Endodermal cell (in vitro differentiated cells): ENCODE measurements around the gene CARD14. TPM values are rescaled to one million over a fixed set of nuclear protein-coding genes. Genes with fewer than 3 reads are reported as not detected.
A peak's percentile ranks its signal among the peaks of the same experiment; 100 is the strongest.

Experiments
- DNase-seq: peaks from one replicate; pipeline ENCODE4 v3.0.0-alpha.2; 2017
- H3K27ac ChIP-seq: 2 replicates; pipeline ENCODE4 v1.5.1; 2013; ENCODE audit warnings: mild to moderate bottlenecking, low read depth, low read length, moderate library complexity
- H3K27me3 ChIP-seq: 2 replicates; pipeline ENCODE4 v1.6.1; 2013; ENCODE audit warnings: mild to moderate bottlenecking, low read length, moderate library complexity; ENCODE audit not compliant: insufficient read depth, control insufficient read depth, poor library complexity, severe bottlenecking
- H3K36me3 ChIP-seq: 2 replicates; pipeline ENCODE4 v1.7.0; 2013; ENCODE audit warnings: mild to moderate bottlenecking, low read length, moderate library complexity; ENCODE audit not compliant: control insufficient read depth, insufficient read depth
- H3K4me1 ChIP-seq: one replicate; pipeline ENCODE4 v1.7.0; 2013; ENCODE audit warnings: low read length; ENCODE audit not compliant: control insufficient read depth, insufficient read depth
- H3K4me3 ChIP-seq: 2 replicates; pipeline ENCODE4 v1.5.1; 2013; ENCODE audit warnings: mild to moderate bottlenecking, low read length, moderate library complexity
- H3K9ac ChIP-seq: 2 replicates; pipeline ENCODE4 v1.6.1; 2013; ENCODE audit warnings: mild to moderate bottlenecking, low read length, moderate library complexity; ENCODE audit not compliant: poor library complexity, severe bottlenecking; ENCODE audit errors: extremely low read depth
- H3K9me3 ChIP-seq: 2 replicates; pipeline ENCODE4 v1.6.1; 2013; ENCODE audit warnings: mild to moderate bottlenecking, low read length, moderate library complexity; ENCODE audit not compliant: control insufficient read depth
- H3K27ac Mint-ChIP-seq: 2 replicates; pipeline ENCODE4 v1.8.0; 2020; ENCODE audit warnings: mixed read lengths
- H3K27me3 Mint-ChIP-seq: 2 replicates; pipeline ENCODE4 v1.8.0; 2021; ENCODE audit warnings: mild to moderate bottlenecking, mixed read lengths; ENCODE audit not compliant: insufficient read depth
- H3K36me3 Mint-ChIP-seq: 2 replicates; pipeline ENCODE4 v1.8.0; 2020; ENCODE audit warnings: low read depth, mixed read lengths
- H3K4me1 Mint-ChIP-seq: 2 replicates; pipeline ENCODE4 v1.8.0; 2020; ENCODE audit warnings: mixed read lengths
- H3K4me3 Mint-ChIP-seq: 2 replicates; pipeline ENCODE4 v1.8.0; 2020; ENCODE audit warnings: mild to moderate bottlenecking, moderate library complexity, mixed read lengths
- H3K9me3 Mint-ChIP-seq: 2 replicates; pipeline ENCODE4 v1.8.0; 2020; ENCODE audit warnings: mild to moderate bottlenecking, mixed read lengths
- CTCF ChIP-seq: fragments of 200-600 bp; sonication (generic); conservative IDR thresholded peaks from 2 replicates; pipeline ENCODE4 v1.5.0; 2021; ENCODE audit warnings: antibody characterized with exemption, mild to moderate bottlenecking
- WGBS, 2 experiments: methylation state at CpG; one replicate each; pipeline versions ENCODE4 v1.1.5 to v1.1.7; 2013; ENCODE audit warnings: missing lambda C conversion rate in 2 of 2, mixed read lengths in 1 of 2; ENCODE audit not compliant: insufficient coverage in 1 of 2, insufficient read length in 1 of 2; 5-methylcytosine and 5-hydroxymethylcytosine counted together
- total RNA-seq, 2 donors: library from RNA; stranded (reverse); fragmentation: NEBNext Ultra II Directional in 1 of 2; extraction: Animal tissue kit (Norgen Biotek cat#: 25700) in 1 of 2; gene quantifications; 2 replicates in 1 of 2; 3 replicates in 1 of 2; pipeline ENCODE4 v1.2.1, GENCODE V29; 2021

The CARD14 gene
- total RNA-seq, 2 donors from 2014 or later = 0.31 TPM; not detected in 1

- H3K4me3 ChIP-seq = peak overlapping the region; percentile 86
- H3K27ac ChIP-seq = no peak overlapping the region
- peaks cover 37% of the 10 kb centered on the region for H3K36me3 ChIP-seq
- DNase-seq = no peak
- no peaks in the 10 kb centered on the region for H3K9me3 ChIP-seq
- H3K4me1 ChIP-seq = no peaks in the 10 kb centered on the region
- H3K27me3 ChIP-seq = no peaks in the 10 kb centered on the region
- H3K27me3 Mint-ChIP-seq = no peaks in the 10 kb centered on the region
- no peak for TF ChIP-seq CTCF
- H3K27ac Mint-ChIP-seq = peak overlapping the region; percentile 77
- peak overlapping the region; percentile 71 for H3K9ac ChIP-seq
- H3K4me3 Mint-ChIP-seq = peak overlapping the region; percentile 88
- H3K36me3 Mint-ChIP-seq = peaks cover 39% of the 10 kb centered on the region
- no peaks in the 10 kb centered on the region for H3K9me3 Mint-ChIP-seq
- 0 to 4% methylated on average over 3 to 5 of the region's 5 CpGs for WGBS, 2 experiments
- peaks cover 10% of the 10 kb centered on the region for H3K4me1 Mint-ChIP-seq
Observed at GRCh38 chr17:80219763-80220053, 49.9 kb downstream of the CARD14 start.

- H3K4me1 Mint-ChIP-seq = peaks cover 13% of the 10 kb centered on the region
- no peaks in the 10 kb centered on the region for H3K27me3 Mint-ChIP-seq
- H3K27me3 ChIP-seq = no peaks in the 10 kb centered on the region
- H3K27ac Mint-ChIP-seq = peak within 1 kb of the TSS; percentile 77
- peak within 1 kb of the TSS; percentile 86 for H3K4me3 ChIP-seq
- no peak within 1 kb of the TSS for H3K27ac ChIP-seq
- H3K9me3 ChIP-seq = no peaks in the 10 kb centered on the region
- H3K9ac ChIP-seq = peak within 1 kb of the TSS; percentile 71
- H3K36me3 ChIP-seq = peaks cover 37% of the 10 kb centered on the region
- H3K9me3 Mint-ChIP-seq = no peaks in the 10 kb centered on the region
- WGBS, 2 experiments = 0% methylated on average over 5 to 77 of the region's 77 CpGs
- peaks cover 38% of the 10 kb centered on the region for H3K36me3 Mint-ChIP-seq
- peak; percentile 98 for DNase-seq
- H3K4me1 ChIP-seq = no peaks in the 10 kb centered on the region
- peak within 1 kb of the TSS; percentile 88 for H3K4me3 Mint-ChIP-seq
- TF ChIP-seq CTCF = no peak
Observed at GRCh38 chr17:80220054-80220735, 50.4 kb downstream of the CARD14 start, which contains the start of the genes SGSH and SLC26A11. TSS of gene SGSH (minus strand) at chr17:80220333. CDS start at chr17:80220313, 20 bp downstream. TSS of gene SLC26A11 (plus strand) at chr17:80220427. CDS start at chr17:80221561, 1,134 bp downstream.

- H3K4me3 Mint-ChIP-seq = peak overlapping the region; percentile 88
- peaks cover 17% of the 10 kb centered on the region for H3K4me1 Mint-ChIP-seq
- no peak overlapping the region for H3K27ac ChIP-seq
Observed at GRCh38 chr17:80220736-80221215, 50.9 kb downstream of the CARD14 start.

More at GRCh38 chr17:80220736-80221215, 50.9 kb downstream of the CARD14 start:
- no peaks in the 10 kb centered on the region for H3K9me3 ChIP-seq
- peak overlapping the region; percentile 84 for H3K4me3 ChIP-seq
- Mint-ChIP-seq H3K36me3 (peaks cover 35% of the 10 kb centered on the region), H3K27ac (no peak overlapping the region), H3K27me3 (no peaks in the 10 kb centered on the region), H3K9me3 (no peaks in the 10 kb centered on the region)
- no peak for TF ChIP-seq CTCF
- WGBS, 2 experiments = 2 to 16% methylated on average over 13 to 41 of the region's 41 CpGs
- peak; percentile 70 for DNase-seq
- H3K27me3 ChIP-seq = no peaks in the 10 kb centered on the region
- peak overlapping the region; percentile 38 for H3K9ac ChIP-seq
- H3K36me3 ChIP-seq = peaks cover 40% of the 10 kb centered on the region
- no peaks in the 10 kb centered on the region for H3K4me1 ChIP-seq
